ENCODE data around the gene AIFM3.

DNA sequence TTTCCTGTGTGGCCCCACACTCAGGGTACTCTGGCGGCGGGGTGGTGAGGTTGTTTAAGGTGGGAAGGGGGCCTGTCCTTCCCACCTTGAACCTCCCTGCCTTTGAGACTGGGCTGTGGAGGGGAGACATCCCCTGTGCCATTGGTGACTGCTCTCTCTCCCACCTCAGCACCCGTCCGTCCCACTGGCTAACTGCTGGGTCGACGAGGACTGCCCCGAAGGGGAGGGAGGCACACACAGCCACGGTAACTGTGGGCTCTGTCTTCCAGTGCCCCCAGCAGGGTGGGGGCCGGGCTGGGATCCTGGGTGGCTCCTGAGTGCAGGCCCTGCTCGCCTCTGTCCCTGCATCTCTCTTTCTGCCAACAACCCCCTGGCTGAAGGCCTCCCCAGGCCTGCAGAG is 55.5 kb downstream of the AIFM3 start:
- TF ChIP-seq POLR2A (IDR thresholded peaks at IDR 0.05; ENCODE audit: low read length) (no peak), GATA1 (IDR thresholded peaks at IDR 0.05; ENCODE audit: low read depth, low read length) (no peak)
